HCT116 (cell line): Measurements from ENCODE around the gene CEP112. TPM values are rescaled to one million over a fixed set of nuclear protein-coding genes. Genes with fewer than 3 reads are reported as not detected.

Source experiments
- ATAC-seq: fragments of 200-7000 bp; cut with Tn5 transposase; 2 replicates; pipeline ENCODE4 v1.9.1; 2020; ENCODE audit warnings: mild to moderate bottlenecking, moderate library complexity
- BruUV-seq: library from RNA; stranded (reverse); fragments of 400-500 nt; replicated peaks from 2 replicates; lab custom pipeline; 2021; lab: Mats Ljungman, UMichigan
- CTCF ChIA-PET: fragments of 300-600 bp; sonication (Branson Sonifier 250); formaldehyde crosslinking; loops from one replicate; lab custom pipeline; 2021; ENCODE audit warnings: antibody characterized with exemption; lab: Charles Lee
- POLR2A ChIA-PET: fragments of 300-600, 350-600 bp; sonication (Branson Sonifier 250); formaldehyde crosslinking; loops from one replicate; lab custom pipeline; 2021; ENCODE audit warnings: antibody characterized with exemption; lab: Charles Lee
- RAD21 ChIA-PET, 2 experiments: fragments of 300-600 bp; sonication (Branson Sonifier 250); formaldehyde crosslinking; loops; one replicate each; lab custom pipeline; 2023; ENCODE audit warnings: low total read pairs in 2 of 2; ENCODE audit not compliant: uncharacterized antibody in 2 of 2, unreplicated experiment in 2 of 2, low non-redundant PET in 1 of 2; lab: Charles Lee
- DNase-seq: peaks from one replicate; pipeline ENCODE4 v3.0.0-alpha.2; 2010; ENCODE audit warnings: low read depth, low spot score
- H2AFZ ChIP-seq: fragments of 200-600 bp; shearing (Covaris generic), sonication (generic); 2 replicates; pipeline ENCODE4 v1.6.1; 2017; ENCODE audit warnings: low read depth, mixed run types, mixed read lengths, antibody characterized with exemption, low read length; ENCODE audit not compliant: poor library complexity, severe bottlenecking
- H3K27ac ChIP-seq: 2 replicates; pipeline ENCODE4 v1.5.1; 2012; ENCODE audit warnings: low read depth, low read length
- H3K27me3 ChIP-seq: fragments of 200-600 bp; sonication (generic); 2 replicates; pipeline ENCODE4 v1.6.1; 2016; ENCODE audit warnings: mixed run types, low read length, mixed read lengths; ENCODE audit not compliant: insufficient read depth
- H3K36me3 ChIP-seq, 2 experiments: fragments of 200-500 bp in 1 of 2; fragments of 200-600 bp in 1 of 2; sonication (Bioruptor generic) in 1 of 2; sonication (generic) in 1 of 2; 2 replicates each; pipeline versions ENCODE4 v1.5.1 to v1.6.1; 2014 to 2016; ENCODE audit warnings: low read length in 2 of 2, inconsistent platforms in 1 of 2, mixed read lengths in 1 of 2, mixed run types in 1 of 2; ENCODE audit not compliant: insufficient read depth in 2 of 2, control insufficient read depth in 1 of 2
- H3K4me1 ChIP-seq, 2 experiments: fragments of 200-600 bp in 1 of 2; sonication (generic) in 1 of 2; 2 replicates each; pipeline versions ENCODE4 v1.5.1 to v1.6.1; 2012 to 2017; ENCODE audit warnings: low read length in 2 of 2, inconsistent platforms in 1 of 2, mild to moderate bottlenecking in 1 of 2, mixed read lengths in 1 of 2, mixed run types in 1 of 2, moderate library complexity in 1 of 2; ENCODE audit not compliant: insufficient read depth in 2 of 2, control insufficient read depth in 1 of 2
- H3K4me2 ChIP-seq: fragments of 200-600 bp; sonication (generic); 2 replicates; pipeline ENCODE4 v1.6.1; 2017; ENCODE audit warnings: mixed run types, low read length, mixed read lengths
- H3K4me3 ChIP-seq, 2 experiments: fragments of 200-600 bp in 1 of 2; sonication (generic) in 1 of 2; replicated peaks in 1 of 2; 2 replicates each; pipeline ENCODE4 v1.5.1; 2011 to 2016; ENCODE audit warnings: low read length in 2 of 2, control low read depth in 1 of 2, low read depth in 1 of 2, mild to moderate bottlenecking in 1 of 2, mixed read lengths in 1 of 2, mixed run types in 1 of 2
- H3K79me2 ChIP-seq: fragments of 200-600 bp; sonication (generic); 2 replicates; pipeline ENCODE4 v1.6.1; 2017; ENCODE audit warnings: mild to moderate bottlenecking, mixed run types, low read length, moderate library complexity, mixed read lengths; ENCODE audit not compliant: insufficient read depth
- H3K9ac ChIP-seq: fragments of 200-600 bp; sonication (generic); 2 replicates; pipeline ENCODE4 v1.6.1; 2016; ENCODE audit warnings: low read length, mixed read lengths
- H3K9me2 ChIP-seq: fragments of 200-600 bp; sonication (generic), shearing (Covaris generic); 2 replicates; pipeline ENCODE4 v1.6.1; 2017; ENCODE audit warnings: mixed run types, mild to moderate bottlenecking, moderate library complexity; ENCODE audit not compliant: insufficient read depth
- H3K9me3 ChIP-seq, 2 experiments: fragments of 200-500 bp in 1 of 2; fragments of 200-600 bp in 1 of 2; sonication (Bioruptor generic) in 1 of 2; sonication (generic) in 1 of 2; 2 replicates each; pipeline ENCODE4 v1.6.1; 2014 to 2017; ENCODE audit warnings: low read length in 2 of 2, mixed read lengths in 2 of 2, inconsistent platforms in 1 of 2, low read depth in 1 of 2, mild to moderate bottlenecking in 1 of 2, mixed run types in 1 of 2, moderate library complexity in 1 of 2; ENCODE audit not compliant: control insufficient read depth in 1 of 2, insufficient read depth in 1 of 2
- H4K20me1 ChIP-seq: fragments of 200-600 bp; sonication (generic), shearing (Covaris generic); 2 replicates; pipeline ENCODE4 v1.6.1; 2017; ENCODE audit warnings: mixed run types, mild to moderate bottlenecking, moderate library complexity; ENCODE audit not compliant: insufficient read depth
- CBX3 ChIP-seq: IDR thresholded peaks from 2 replicates; pipeline ENCODE4 v1.6.1; 2012; ENCODE audit warnings: low read depth
- EGR1 ChIP-seq: IDR thresholded peaks from 2 replicates; pipeline ENCODE4 v1.6.1; 2012; ENCODE audit warnings: low read depth
- EZH2 ChIP-seq: fragments of 200-600 bp; sonication (generic); IDR thresholded peaks from 2 replicates; pipeline ENCODE4 v1.6.1; 2017; ENCODE audit warnings: antibody characterized with exemption, mixed run types
- EZH2phosphoT487 ChIP-seq: fragments of 200-600 bp; IDR thresholded peaks from 2 replicates; pipeline ENCODE4 v1.6.1; 2018; ENCODE audit warnings: antibody characterized with exemption, borderline replicate concordance
- FOSL1 ChIP-seq: IDR thresholded peaks from 2 replicates; pipeline ENCODE4 v1.6.1; 2012; ENCODE audit warnings: low read depth
- JUND ChIP-seq: IDR thresholded peaks from 2 replicates; pipeline ENCODE4 v1.6.1; 2012
- POLR2A ChIP-seq: IDR thresholded peaks from 2 replicates; pipeline ENCODE4 v1.7.0; 2011; ENCODE audit warnings: borderline replicate concordance; ENCODE audit not compliant: insufficient read depth, insufficient read length; ENCODE audit errors: extremely low read depth
- RAD21 ChIP-seq: IDR thresholded peaks from 2 replicates; pipeline ENCODE4 v1.6.1; 2012; ENCODE audit warnings: low read depth, mild to moderate bottlenecking
- SIN3A ChIP-seq: IDR thresholded peaks from 2 replicates; pipeline ENCODE4 v1.6.1; 2012; ENCODE audit warnings: low read depth
- SP1 ChIP-seq: IDR thresholded peaks from 2 replicates; pipeline ENCODE4 v1.6.1; 2012; ENCODE audit warnings: low read depth
- SRF ChIP-seq: IDR thresholded peaks from 2 replicates; pipeline ENCODE4 v1.6.1; 2012; ENCODE audit warnings: low read depth
- TCF7L2 ChIP-seq: IDR thresholded peaks from 2 replicates; pipeline ENCODE4 v1.7.0; 2011; ENCODE audit warnings: borderline replicate concordance, inconsistent platforms; ENCODE audit not compliant: insufficient read depth, insufficient read length; ENCODE audit errors: extremely low read depth
- YY1 ChIP-seq: IDR thresholded peaks from 2 replicates; pipeline ENCODE4 v1.6.1; 2011; ENCODE audit warnings: low read length, low read depth, moderate library complexity, mild to moderate bottlenecking; ENCODE audit not compliant: insufficient replicate concordance; ENCODE audit errors: extremely low read depth
- ZFX ChIP-seq: fragments of 450-650 bp; IDR thresholded peaks from 2 replicates; pipeline ENCODE4 v1.6.1; 2017
- ZNF274 ChIP-seq: fragments of 200-500 bp; sonication (Bioruptor generic); IDR thresholded peaks from 2 replicates; pipeline ENCODE4 v1.6.1; 2014; ENCODE audit warnings: mild to moderate bottlenecking, low read depth, low read length, inconsistent platforms
- intact Hi-C: fragments of 100-400 bp; cut with micrococcal nuclease; formaldehyde crosslinking; loops from 2 replicates; pipeline ENCODE4 v1.10.0; 2022
- total RNA-seq: library from RNA; stranded (reverse); gene quantifications from one replicate; pipeline ENCODE4 v1.2.1, GENCODE V29; 2021; ENCODE audit not compliant: unreplicated experiment
- TF ChIP-seq, protein P1 (sequence below): IDR thresholded peaks from 2 replicates; pipeline ENCODE4 v1.6.1; 2012
- TF ChIP-seq, protein P2 (sequence below): IDR thresholded peaks from 2 replicates; pipeline ENCODE4 v1.6.1; 2012; ENCODE audit warnings: low read depth
- TF ChIP-seq, protein P3 (sequence below), 3 experiments: fragments of 200-600 bp in 1 of 3; sonication (generic) in 1 of 3; IDR thresholded peaks in 2 of 3; conservative IDR thresholded peaks in 1 of 3; 2 replicates each; pipeline ENCODE4 v1.5.1; 2012 to 2017; ENCODE audit warnings: low read depth in 2 of 3, low read length in 2 of 3, antibody characterized with exemption in 1 of 3, borderline replicate concordance in 1 of 3, control low read depth in 1 of 3, mild to moderate bottlenecking in 1 of 3, mixed read lengths in 1 of 3, mixed run types in 1 of 3, moderate library complexity in 1 of 3; ENCODE audit not compliant: insufficient read depth in 1 of 3

The CEP112 gene
- total RNA-seq, 1 experiment from 2014 or later = 10.9 TPM

DNA sequence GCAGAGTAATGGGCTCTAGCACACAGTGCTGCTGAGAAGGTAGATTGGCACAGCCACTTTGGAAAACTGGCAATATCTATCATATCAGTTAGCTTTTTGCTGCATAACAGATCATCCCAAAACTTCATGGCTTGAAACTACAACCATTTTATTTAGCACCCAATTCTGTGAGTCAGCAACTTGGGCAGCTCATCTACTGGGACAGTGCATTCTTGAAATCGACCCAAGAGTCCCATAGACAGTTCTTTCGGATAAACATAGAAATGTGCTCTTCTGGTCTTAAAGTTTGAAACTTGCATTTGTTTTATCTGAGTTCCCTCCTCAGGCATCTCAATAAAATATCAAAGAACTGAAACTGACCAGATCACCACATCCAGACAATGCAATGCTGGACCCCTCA lies 76.7 kb downstream of the CEP112 start:
- ChIA-PET CTCF (no interaction called here), POLR2A (no interaction called here)
- Histone ChIP-seq H4K20me1 (no peaks in the 10 kb centered on the region), H3K4me3 (no peak overlapping the region), H3K79me2 (no peaks in the 10 kb centered on the region), H2AFZ (no peak overlapping the region), H3K9ac (no peak overlapping the region), H3K4me2 (no peak overlapping the region)
- intact Hi-C loops = no loop called here
- no peak for ATAC-seq
- TF ChIP-seq TCF7L2 (no peak), SRF (no peak), SIN3A (no peak), FOSL1 (no peak), POLR2A (no peak)
- TF ChIP-seq, protein P1, sequence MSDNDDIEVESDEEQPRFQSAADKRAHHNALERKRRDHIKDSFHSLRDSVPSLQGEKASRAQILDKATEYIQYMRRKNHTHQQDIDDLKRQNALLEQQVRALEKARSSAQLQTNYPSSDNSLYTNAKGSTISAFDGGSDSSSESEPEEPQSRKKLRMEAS = no peak
- TF ChIP-seq, all 23 proteins: peak for 0
- RAD21 ChIA-PET = no interaction called here
- H3K9me2 ChIP-seq = no peaks in the 10 kb centered on the region
- H3K27ac ChIP-seq = no peak overlapping the region
- no TSS peak for BruUV-seq
- H3K27me3 ChIP-seq = no peaks in the 10 kb centered on the region
- DNase-seq = no peak
- H3K36me3 ChIP-seq = no peaks in the 10 kb centered on the region
- no peaks in the 10 kb centered on the region for H3K4me1 ChIP-seq
- no peaks in the 10 kb centered on the region for H3K9me3 ChIP-seq

DNA sequence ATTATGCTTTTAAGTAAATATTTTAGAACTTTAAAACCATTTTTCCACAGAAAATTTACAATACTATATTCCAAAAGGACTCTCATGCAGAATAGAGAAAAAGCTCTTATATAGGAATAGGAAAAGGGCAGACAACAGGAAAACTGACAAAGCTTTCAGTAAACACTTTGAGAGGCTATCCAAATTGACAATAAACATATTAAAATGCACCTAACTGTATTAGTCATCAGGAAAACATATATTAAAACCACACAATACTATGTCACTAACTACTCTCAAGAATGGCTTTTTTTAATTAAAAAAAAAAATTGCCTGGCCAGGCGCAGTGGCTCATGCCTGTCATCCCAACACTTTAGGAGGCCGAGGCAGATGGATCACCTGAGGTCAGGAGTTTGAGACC lies 77.3 kb downstream of the CEP112 start:
- intact Hi-C loops = no loop called here
- Histone ChIP-seq H3K4me3 (no peak overlapping the region), H3K9me3 (no peaks in the 10 kb centered on the region), H3K4me1 (no peaks in the 10 kb centered on the region), H3K4me2 (no peak overlapping the region), H3K27me3 (no peaks in the 10 kb centered on the region), H2AFZ (no peak overlapping the region), H3K79me2 (no peaks in the 10 kb centered on the region), H3K36me3 (no peaks in the 10 kb centered on the region), H3K27ac (no peak overlapping the region), H3K9ac (no peak overlapping the region), H4K20me1 (no peaks in the 10 kb centered on the region), H3K9me2 (no peaks in the 10 kb centered on the region)
- DNase-seq (no peak), ATAC-seq (no peak)
- RAD21 ChIA-PET = no interaction called here
- POLR2A ChIA-PET = no interaction called here
- BruUV-seq = no TSS peak
- CTCF ChIA-PET = no interaction called here
- no peak for TF ChIP-seq SP1
- TF ChIP-seq ZNF274 = no peak
- no peak for TF ChIP-seq EZH2phosphoT487
- TF ChIP-seq EGR1 = no peak
- TF ChIP-seq JUND = no peak
- TF ChIP-seq EZH2 = no peak
- TF ChIP-seq ZFX = no peak
- TF ChIP-seq YY1 = no peak
- TF ChIP-seq, protein P1 = no peak
- TF ChIP-seq CBX3 = no peak
- TF ChIP-seq, protein P2, sequence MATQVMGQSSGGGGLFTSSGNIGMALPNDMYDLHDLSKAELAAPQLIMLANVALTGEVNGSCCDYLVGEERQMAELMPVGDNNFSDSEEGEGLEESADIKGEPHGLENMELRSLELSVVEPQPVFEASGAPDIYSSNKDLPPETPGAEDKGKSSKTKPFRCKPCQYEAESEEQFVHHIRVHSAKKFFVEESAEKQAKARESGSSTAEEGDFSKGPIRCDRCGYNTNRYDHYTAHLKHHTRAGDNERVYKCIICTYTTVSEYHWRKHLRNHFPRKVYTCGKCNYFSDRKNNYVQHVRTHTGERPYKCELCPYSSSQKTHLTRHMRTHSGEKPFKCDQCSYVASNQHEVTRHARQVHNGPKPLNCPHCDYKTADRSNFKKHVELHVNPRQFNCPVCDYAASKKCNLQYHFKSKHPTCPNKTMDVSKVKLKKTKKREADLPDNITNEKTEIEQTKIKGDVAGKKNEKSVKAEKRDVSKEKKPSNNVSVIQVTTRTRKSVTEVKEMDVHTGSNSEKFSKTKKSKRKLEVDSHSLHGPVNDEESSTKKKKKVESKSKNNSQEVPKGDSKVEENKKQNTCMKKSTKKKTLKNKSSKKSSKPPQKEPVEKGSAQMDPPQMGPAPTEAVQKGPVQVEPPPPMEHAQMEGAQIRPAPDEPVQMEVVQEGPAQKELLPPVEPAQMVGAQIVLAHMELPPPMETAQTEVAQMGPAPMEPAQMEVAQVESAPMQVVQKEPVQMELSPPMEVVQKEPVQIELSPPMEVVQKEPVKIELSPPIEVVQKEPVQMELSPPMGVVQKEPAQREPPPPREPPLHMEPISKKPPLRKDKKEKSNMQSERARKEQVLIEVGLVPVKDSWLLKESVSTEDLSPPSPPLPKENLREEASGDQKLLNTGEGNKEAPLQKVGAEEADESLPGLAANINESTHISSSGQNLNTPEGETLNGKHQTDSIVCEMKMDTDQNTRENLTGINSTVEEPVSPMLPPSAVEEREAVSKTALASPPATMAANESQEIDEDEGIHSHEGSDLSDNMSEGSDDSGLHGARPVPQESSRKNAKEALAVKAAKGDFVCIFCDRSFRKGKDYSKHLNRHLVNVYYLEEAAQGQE = no peak
- TF ChIP-seq FOSL1 = no peak
- no peak for TF ChIP-seq RAD21
- TF ChIP-seq, protein P3, sequence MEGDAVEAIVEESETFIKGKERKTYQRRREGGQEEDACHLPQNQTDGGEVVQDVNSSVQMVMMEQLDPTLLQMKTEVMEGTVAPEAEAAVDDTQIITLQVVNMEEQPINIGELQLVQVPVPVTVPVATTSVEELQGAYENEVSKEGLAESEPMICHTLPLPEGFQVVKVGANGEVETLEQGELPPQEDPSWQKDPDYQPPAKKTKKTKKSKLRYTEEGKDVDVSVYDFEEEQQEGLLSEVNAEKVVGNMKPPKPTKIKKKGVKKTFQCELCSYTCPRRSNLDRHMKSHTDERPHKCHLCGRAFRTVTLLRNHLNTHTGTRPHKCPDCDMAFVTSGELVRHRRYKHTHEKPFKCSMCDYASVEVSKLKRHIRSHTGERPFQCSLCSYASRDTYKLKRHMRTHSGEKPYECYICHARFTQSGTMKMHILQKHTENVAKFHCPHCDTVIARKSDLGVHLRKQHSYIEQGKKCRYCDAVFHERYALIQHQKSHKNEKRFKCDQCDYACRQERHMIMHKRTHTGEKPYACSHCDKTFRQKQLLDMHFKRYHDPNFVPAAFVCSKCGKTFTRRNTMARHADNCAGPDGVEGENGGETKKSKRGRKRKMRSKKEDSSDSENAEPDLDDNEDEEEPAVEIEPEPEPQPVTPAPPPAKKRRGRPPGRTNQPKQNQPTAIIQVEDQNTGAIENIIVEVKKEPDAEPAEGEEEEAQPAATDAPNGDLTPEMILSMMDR (IDR thresholded peaks at IDR 0.05 in 2 of 3, conservative IDR thresholded peaks at IDR 0.05 in 1 of 3; ENCODE audit: borderline replicate concordance in 1 of 3, insufficient read depth in 1 of 3, low read depth in 2 of 3, low read length in 2 of 3) = no peak
- TF ChIP-seq TCF7L2 = no peak
